ENCODE measurements around the gene LY6G6C. TPM values are rescaled to one million over a fixed set of nuclear protein-coding genes. Genes with fewer than 3 reads are reported as not detected.

The LY6G6C gene, protein sequence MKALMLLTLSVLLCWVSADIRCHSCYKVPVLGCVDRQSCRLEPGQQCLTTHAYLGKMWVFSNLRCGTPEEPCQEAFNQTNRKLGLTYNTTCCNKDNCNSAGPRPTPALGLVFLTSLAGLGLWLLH
- total RNA-seq = not detected in 2 replicates

DNA sequence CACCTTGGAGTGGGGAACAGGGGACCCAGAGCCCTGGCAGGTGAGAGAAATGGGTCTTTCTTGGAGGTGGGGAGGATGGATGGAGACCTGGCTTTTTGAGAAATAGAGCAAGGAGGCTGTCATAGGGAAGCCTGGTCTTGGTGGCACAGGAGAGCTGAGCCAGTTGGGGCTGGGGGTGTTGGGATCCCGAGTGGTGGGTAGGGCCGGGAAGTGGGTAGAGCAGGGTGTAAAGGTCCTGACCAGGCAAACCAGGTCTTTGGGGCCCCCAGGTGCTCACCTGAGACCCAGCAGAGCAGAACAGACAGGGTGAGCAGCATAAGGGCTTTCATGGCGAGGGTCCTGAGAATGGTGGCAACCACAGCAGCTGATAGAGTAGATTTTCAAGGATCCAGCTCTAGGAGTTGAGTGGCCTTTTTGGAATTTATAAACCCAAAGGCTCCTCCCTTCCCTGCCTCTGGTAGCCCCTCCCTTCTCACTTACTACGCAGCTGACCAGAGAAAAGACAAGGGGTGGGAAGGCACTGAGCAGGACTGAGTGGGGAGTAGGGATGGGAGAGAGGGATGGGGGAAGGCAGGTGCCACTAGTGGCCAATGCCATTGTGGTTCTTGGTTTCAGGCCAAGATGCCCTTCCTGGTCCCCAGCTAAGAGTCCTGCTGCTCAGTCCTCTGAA lies at the start of gene LY6G6C:
LY6G6C (minus strand) TSS at position 396 of the 670 bp plus-strand sequence; CDS start at position 329, 67 bp downstream.

DNA sequence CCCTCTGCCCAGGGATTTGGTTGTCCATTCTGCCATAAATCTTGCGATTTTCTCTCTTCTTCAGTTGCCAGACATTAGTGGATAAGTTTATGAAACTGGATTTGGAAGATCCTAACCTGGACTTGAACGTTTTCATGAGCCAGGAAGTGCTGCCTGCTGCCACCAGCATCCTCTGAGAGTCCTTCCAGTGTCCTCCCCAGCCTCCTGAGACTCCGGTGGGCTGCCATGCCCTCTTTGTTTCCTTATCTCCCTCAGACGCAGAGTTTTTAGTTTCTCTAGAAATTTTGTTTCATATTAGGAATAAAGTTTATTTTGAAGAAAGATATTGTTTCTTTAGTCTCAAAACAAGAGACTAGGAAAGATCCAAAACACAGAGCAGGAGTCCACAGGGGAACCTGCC lies 40.8 kb upstream of the LY6G6C start, which contains the start of gene SAPCD1:
SAPCD1 (plus strand) TSS at position 301 of the 400 bp plus-strand sequence. CDS start 399 bp downstream, outside the sequence.

DNA sequence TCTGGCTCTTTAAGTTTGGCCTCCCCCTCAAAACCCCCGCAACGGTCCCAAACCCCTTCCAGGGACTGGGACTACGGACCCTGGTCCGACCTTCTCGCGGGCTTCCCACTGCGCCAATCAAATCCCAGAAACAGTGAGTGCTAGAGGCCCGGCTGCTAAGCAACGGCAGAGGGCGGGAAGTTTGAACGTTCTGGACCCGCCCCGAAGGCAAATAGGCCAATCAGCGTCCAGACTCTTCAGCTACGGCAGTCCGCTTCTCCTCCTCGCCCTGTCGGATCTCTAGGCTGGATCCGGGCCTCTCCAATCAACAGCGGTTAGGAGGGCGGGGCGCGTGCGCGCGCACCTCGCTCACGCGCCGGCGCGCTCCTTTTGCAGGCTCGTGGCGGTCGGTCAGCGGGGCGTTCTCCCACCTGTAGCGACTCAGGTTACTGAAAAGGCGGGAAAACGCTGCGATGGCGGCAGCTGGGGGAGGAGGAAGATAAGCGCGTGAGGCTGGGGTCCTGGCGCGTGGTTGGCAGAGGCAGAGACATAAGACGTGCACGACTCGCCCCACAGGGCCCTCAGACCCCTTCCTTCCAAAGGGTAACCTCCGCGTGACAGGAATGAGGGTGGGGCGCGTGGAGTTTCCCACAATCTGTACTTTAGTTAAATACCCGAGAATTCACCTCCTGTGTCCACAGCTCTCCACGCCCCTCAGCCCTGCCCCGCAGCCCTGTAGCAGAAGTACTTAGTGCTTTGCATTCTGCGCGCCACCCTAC lies 18.3 kb upstream of the LY6G6C start, which contains the start of gene MSH5:
MSH5 (plus strand) TSS at position 367 of the 758 bp plus-strand sequence. CDS start 462 bp downstream, outside the sequence.

DNA sequence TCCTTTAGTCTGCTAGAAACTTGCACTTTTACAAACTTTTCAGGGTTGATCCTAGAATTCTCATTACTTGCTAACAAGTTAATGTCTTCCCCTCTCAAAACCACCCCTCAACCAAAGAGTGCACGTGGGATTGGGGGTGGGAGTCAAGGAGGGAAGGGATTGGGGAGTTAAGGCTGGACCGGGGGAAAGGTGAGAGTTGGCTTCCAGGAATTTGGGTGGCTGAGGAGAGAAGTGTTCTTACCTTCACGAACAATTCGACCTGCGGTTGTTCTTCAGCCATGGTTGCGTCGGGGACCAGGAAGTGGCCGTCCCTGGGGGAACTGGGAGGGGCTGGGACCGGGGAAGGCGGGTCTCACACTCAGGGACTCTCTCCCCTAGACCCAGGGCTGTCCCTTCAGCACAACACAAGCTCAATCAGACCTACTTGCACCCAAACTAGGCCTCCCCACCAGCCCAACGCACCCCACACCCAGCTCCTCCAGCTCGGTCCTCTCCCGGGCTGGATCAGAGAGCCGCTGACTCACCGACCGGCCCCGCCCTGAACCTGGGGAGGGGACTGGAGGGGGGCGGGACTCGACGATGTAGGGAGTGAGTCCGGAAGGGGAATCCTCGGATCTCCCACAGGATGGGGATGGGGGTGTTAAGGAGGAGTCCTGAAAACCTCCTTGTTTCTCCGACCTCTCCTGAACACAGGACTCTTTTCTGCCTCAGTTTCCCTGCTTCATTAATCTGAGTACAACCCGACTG lies 14.6 kb upstream of the LY6G6C start, which contains the start of gene CLIC1:
CLIC1 (minus strand) TSS at position 510 of the 747 bp plus-strand sequence; CDS start at position 280, 230 bp downstream.

DNA sequence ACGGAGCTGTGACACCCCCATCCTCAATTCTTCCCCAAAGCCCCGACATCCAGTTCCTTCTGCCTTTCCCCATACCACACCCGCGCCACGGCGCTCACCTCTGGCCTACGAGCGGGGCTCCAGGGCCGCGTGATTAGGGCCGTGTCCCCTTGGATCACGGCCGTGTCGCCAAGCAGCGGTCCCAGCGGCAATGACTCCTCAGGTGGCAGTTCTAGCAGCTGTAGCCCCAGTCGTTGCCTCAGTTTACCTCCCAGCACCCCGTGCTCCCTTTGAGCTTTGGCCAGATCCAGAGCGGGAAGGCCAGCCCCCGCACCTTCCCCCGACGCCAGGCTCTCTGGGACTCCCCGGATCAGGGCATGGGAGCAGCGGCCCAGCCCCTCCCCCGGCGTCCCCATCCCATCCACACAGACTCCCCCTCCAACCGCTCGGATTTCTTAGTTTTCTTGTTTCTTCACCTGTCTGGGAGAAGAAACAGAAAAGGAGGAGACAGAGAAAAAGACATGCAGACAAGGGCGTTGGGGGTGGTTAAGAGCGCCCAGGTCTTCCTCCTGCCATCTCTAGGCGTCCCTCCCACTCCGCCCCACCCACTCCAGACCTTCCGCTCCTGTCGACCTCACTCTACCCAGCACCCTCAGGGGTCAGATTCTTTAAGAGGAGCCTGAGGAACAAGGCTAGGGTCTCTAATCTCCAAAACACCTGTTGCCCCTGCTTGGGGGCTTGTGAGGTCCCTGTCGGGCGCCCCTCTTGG lies 7.4 kb upstream of the LY6G6C start, which contains the start of gene DDAH2:
DDAH2 (minus strand) TSS at position 533 of the 748 bp plus-strand sequence; CDS start at position 395, 138 bp downstream.

DNA sequence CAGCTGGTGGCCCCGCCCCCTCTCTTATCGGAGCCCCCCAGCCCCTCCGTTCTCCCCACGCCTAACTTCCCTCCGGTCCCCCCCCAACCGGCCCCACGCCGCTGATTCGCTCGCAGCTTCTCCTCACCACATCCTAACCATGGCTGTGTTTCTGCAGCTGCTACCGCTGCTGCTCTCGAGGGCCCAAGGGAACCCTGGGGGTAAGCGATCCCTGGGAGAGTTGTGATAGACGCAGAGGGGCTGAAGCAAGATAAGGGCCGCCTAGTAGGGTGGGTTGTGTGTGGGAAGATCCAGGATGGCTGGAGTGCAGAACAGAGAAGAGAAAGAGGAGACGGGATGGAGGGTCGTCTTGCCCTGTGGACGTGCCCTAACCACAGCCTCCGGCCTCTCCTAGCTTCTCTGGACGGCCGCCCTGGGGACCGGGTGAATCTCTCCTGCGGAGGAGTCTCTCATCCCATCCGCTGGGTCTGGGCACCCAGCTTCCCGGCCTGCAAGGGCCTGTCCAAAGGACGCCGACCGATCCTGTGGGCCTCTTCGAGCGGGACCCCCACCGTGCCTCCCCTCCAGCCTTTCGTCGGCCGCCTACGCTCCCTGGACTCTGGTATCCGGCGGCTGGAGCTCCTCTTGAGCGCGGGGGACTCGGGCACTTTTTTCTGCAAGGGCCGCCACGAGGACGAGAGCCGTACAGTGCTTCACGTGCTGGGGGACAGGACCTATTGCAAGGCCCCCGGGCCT lies 1.9 kb upstream of the LY6G6C start, which contains the start of gene MPIG6B:
MPIG6B (plus strand) TSS at position 129 of the 735 bp plus-strand sequence; CDS start at position 140, 11 bp downstream.

DNA sequence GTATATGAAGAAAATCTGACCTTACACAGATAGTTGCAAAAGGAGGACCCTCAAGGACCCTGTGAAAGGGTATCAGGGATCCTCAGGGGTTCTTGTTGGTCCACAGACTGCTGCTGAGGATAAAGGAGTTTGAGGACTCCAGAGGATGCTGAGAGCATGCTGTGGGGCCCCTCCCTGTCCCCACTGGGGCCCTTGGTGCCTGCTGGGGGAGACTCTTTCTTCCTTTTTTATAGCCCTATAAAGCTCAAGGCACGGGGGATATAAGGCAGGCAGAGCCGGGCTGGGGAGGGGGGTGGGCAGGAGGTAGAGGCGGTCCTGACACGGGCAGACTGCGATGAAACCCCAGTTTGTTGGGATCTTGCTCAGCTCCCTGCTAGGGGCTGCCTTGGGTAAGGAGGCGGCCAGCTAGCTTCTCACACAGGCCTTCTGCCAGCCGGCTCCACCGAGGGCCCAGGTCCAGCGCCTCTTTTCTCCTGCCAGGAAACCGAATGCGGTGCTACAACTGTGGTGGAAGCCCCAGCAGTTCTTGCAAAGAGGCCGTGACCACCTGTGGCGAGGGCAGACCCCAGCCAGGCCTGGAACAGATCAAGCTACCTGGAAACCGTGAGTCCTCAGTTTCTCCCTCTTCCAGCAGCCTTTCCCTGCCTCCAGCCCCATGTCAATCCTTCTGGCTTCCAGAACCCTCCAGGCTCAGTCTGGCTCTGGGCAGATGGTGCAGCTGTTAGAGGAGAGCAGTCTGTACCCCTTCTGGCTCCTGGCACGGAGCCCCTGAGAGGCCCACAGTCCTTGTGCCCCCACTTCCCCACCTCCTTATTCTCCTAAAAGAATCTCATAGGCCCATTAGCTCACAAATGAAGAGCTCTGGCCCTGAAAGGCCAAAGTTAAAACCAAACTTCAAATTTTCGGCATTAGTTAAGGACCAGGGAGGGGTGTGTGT lies 6.3 kb downstream of the LY6G6C start, which contains the start of gene LY6G6D:
LY6G6D (plus strand) TSS at position 327 of the 937 bp plus-strand sequence; CDS start at position 335, 8 bp downstream.

DNA sequence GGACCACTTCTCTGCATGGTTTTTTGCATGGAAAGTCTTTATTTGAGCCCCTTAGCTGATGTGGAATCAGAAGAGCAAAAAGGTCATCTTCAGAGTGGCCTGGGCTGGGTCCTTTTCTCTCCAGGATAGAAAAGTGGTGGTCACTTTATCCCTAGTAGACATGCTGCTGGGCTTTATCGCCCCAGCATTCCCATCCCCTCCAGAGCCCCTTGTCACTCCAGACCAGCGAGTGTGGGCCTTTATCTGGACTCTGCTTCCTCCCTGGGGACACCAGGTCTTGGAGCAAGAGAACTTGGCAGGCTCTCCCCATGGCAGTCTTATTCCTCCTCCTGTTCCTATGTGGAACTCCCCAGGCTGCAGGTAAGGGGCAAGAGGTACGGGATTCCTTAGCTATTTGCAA lies 14.9 kb downstream of the LY6G6C start, which contains the start of gene LY6G6F:
LY6G6F (plus strand) TSS at position 268 of the 400 bp plus-strand sequence; CDS start at position 309, 41 bp downstream.

DNA sequence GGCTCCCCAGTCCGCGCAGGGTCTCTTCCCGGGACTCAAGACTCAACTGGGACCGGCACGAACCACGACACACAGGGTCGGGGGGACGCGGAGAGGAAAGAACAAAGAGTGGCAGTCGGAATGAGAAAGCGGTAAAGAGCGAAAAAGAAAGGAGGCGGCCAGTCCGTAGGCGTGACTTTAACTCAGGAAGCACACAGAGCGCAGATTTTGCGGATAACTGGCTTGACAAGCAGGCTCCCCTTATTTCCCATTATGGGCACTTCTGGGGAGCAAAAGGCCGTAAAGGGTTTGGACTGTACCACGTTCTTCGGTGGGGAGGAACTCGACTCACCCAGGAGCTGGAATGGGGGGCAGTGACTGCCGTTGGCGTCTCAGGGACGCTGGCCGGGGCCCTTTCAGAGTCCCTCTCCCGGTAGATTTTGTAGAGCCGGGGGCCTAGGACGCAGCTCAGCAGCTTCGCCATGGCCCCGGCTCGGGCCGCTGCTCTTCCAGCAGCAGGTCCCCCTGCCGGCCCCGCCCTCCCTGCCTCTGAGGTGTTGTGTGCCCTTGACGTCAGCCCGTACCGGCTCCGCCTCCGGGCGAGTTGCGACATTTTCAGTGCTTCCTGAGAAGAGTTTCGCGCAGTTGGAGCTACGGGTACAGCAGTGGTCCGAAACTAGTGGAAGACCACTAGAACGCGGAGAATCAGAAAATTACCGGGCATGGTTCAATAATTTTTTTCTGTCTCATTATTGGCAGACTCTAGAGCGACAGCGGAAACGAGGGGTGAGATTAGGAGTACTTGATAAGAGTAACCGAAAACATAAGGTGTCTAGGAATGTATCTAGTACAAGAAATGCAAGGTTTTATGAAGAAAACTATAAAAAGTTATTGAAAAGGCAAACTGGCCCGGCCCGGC lies 18.5 kb downstream of the LY6G6C start, which contains the start of gene ABHD16A:
ABHD16A (minus strand) TSS at position 506 of the 898 bp plus-strand sequence; CDS start at position 463, 43 bp downstream.

DNA sequence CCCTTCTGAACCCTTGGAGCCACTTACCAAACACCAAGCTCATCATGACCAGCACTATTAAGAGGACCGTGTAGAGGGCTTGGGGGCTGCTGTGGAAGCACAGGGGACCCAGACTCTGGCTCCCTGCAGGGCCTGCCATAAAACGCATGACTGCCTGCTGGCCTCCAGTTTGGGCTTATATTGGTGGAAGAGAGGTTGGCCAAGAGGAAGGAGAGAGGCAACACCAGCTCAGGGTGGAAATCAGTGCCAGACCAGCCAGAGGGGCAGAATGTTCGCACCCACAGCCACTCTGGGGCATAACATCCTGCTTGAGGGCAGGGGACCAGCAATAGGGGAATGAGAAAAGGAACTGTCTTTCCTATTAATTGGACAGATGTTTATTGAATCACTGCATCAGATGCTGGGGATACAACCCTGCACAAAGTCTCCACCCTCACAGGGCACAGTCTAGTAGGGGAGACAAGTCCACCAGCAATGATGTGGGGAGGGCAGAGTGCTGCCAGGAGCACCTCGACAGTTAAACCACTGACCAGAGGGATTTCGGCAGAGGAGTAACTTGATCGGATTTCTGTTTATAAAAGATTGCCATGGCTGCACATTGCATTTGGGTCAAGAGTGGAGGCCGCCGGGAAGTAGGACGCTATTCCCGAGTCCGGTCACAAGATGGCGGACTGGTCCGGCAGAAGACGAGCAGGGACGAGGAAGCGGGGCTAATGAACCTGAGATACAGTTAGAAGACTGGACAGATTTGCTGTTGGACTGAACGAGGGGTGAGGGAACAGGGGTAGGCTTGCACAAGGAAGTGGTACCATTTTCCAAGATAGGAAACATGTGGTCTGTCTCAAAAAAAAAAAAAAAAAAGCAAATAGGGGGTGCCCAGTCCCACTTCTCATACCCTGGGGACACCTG lies 41.1 kb downstream of the LY6G6C start, which contains the start of gene LY6G5C:
LY6G5C (minus strand) TSS at position 842 of the 909 bp plus-strand sequence; CDS start at position 148, 694 bp downstream.

DNA sequence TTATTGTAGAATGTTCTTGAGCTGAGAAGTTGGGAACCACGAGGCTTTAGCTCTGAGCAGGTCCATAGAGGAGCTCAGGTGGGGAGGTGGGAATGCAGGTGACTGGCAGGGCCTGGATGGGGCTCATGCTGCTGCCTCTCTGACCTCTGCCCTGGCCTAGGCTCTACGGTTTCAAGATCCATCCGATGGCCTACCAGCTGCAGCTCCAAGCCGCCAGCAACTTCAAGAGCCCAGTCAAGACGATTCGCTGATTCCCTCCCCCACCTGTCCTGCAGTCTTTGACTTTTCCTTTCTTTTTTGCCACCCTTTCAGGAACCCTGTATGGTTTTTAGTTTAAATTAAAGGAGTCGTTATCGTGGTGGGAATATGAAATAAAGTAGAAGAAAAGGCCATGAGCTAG lies 51.9 kb downstream of the LY6G6C start, which contains the start of gene LY6G5B:
LY6G5B (plus strand) TSS at position 301 of the 400 bp plus-strand sequence. CDS start 975 bp downstream, outside the sequence.

Other genes with a start within 250 kb of the LY6G6C start
- gene MICB, start 223.6 kb downstream of the LY6G6C start, total RNA-seq = 4.7 and 9.9 TPM in 2 replicates
- not detected in 2 replicates for gene MCCD1, start 192.8 kb downstream of the LY6G6C start, total RNA-seq
- gene DDX39B, start 179.7 kb downstream of the LY6G6C start, total RNA-seq = 279 and 313 TPM in 2 replicates
- 0.21 and 1.2 TPM in 2 replicates for gene ATP6V1G2, start 175.1 kb downstream of the LY6G6C start, total RNA-seq
- gene NFKBIL1, start 174.1 kb downstream of the LY6G6C start, total RNA-seq = 43.6 and 54.6 TPM in 2 replicates
- gene LTA, start 149.5 kb downstream of the LY6G6C start, total RNA-seq = not detected in 2 replicates
- gene TNF, start 146.2 kb downstream of the LY6G6C start, total RNA-seq = 4.3 TPM in 1 of 2 replicates, not detected in the other
- 6.7 TPM in 1 of 2 replicates, not detected in the other for gene LTB, start 139.3 kb downstream of the LY6G6C start, total RNA-seq
- gene LST1, start 135.5 kb downstream of the LY6G6C start, total RNA-seq = not detected in 2 replicates
- not detected in 2 replicates for gene NCR3, start 128.7 kb downstream of the LY6G6C start, total RNA-seq
- not detected in 2 replicates for gene AIF1, start 106.5 kb downstream of the LY6G6C start, total RNA-seq
- gene PRRC2A, start 101.0 kb downstream of the LY6G6C start, total RNA-seq = 23.6 and 35.6 TPM in 2 replicates
- gene BAG6, start 69.1 kb downstream of the LY6G6C start, total RNA-seq = 128 and 161 TPM in 2 replicates
- 0.96 and 1.3 TPM in 2 replicates for gene APOM, start 65.9 kb downstream of the LY6G6C start, total RNA-seq
- 26.7 and 27.1 TPM in 2 replicates for gene C6orf47, start 61.0 kb downstream of the LY6G6C start, total RNA-seq
- 7.0 and 12.0 TPM in 2 replicates for gene GPANK1, start 56.7 kb downstream of the LY6G6C start, total RNA-seq
- gene CSNK2B, start 55.7 kb downstream of the LY6G6C start, total RNA-seq = 84.2 and 103 TPM in 2 replicates
- under 0.01 and 0.43 TPM in 2 replicates for gene LY6G5B, start 51.8 kb downstream of the LY6G6C start, total RNA-seq
- not detected in 2 replicates for gene LY6G5C, start 40.7 kb downstream of the LY6G6C start, total RNA-seq
- 25.2 and 40.2 TPM in 2 replicates for gene ABHD16A, start 18.4 kb downstream of the LY6G6C start, total RNA-seq
- not detected in 2 replicates for gene LY6G6F, start 14.9 kb downstream of the LY6G6C start, total RNA-seq
- not detected in 2 replicates for gene LY6G6D, start 6.4 kb downstream of the LY6G6C start, total RNA-seq
- gene MPIG6B, start 1.6 kb upstream of the LY6G6C start, total RNA-seq = not detected in 2 replicates
- 11.5 and 45.8 TPM in 2 replicates for gene DDAH2, start 7.6 kb upstream of the LY6G6C start, total RNA-seq
- gene CLIC1, start 14.8 kb upstream of the LY6G6C start, total RNA-seq = 454 and 1,059 TPM in 2 replicates
- 4.3 and 5.8 TPM in 2 replicates for gene MSH5, start 18.3 kb upstream of the LY6G6C start, total RNA-seq
- gene SAPCD1, start 40.9 kb upstream of the LY6G6C start, total RNA-seq = not detected in 2 replicates
- gene VWA7, start 55.6 kb upstream of the LY6G6C start, total RNA-seq = 0.43 and 0.48 TPM in 2 replicates
- 61.0 and 64.8 TPM in 2 replicates for gene VARS1, start 74.0 kb upstream of the LY6G6C start, total RNA-seq
- gene LSM2, start 85.2 kb upstream of the LY6G6C start, total RNA-seq = 34.2 and 39.0 TPM in 2 replicates
- gene HSPA1L, start 93.5 kb upstream of the LY6G6C start, total RNA-seq = 0.64 and 0.72 TPM in 2 replicates
- 124 and 172 TPM in 2 replicates for gene HSPA1A, start 93.8 kb upstream of the LY6G6C start, total RNA-seq
- 268 TPM in 2 replicates for gene HSPA1B, start 106.0 kb upstream of the LY6G6C start, total RNA-seq
- gene NEU1, start 141.1 kb upstream of the LY6G6C start, total RNA-seq = 70.3 and 75.4 TPM in 2 replicates
- gene SLC44A4, start 157.3 kb upstream of the LY6G6C start, total RNA-seq = 3.8 and 8.2 TPM in 2 replicates
- gene EHMT2, start 176.0 kb upstream of the LY6G6C start, total RNA-seq = 25.6 and 28.4 TPM in 2 replicates
- 0.72 and 3.0 TPM in 2 replicates for gene ZBTB12, start 180.3 kb upstream of the LY6G6C start, total RNA-seq
- gene C2, start 206.0 kb upstream of the LY6G6C start, total RNA-seq = 0.96 and 2.1 TPM in 2 replicates
- 0.64 and 19.0 TPM in 2 replicates for gene CFB, start 224.3 kb upstream of the LY6G6C start, total RNA-seq
- gene NELFE, start 237.2 kb upstream of the LY6G6C start, total RNA-seq = 120 and 152 TPM in 2 replicates
- 48.2 and 48.4 TPM in 2 replicates for gene SKIC2, start 237.4 kb upstream of the LY6G6C start, total RNA-seq